HG03280 (cell line): Measurements from ENCODE around the gene SNX17.
A peak's percentile ranks its signal among the peaks of the same experiment; 100 is the strongest.
"Not testable (repeated sequence)": the region's sequence is repeated elsewhere in the genome, so short reads cannot be mapped to it uniquely, and the experiment has no call there.

Source experiments
- ATAC-seq: cut with Tn5 transposase; IDR thresholded peaks from one replicate; pipeline ENCODE4 v1.9.1; 2021; ENCODE audit warnings: mild to moderate bottlenecking, moderate library complexity; ENCODE audit not compliant: unreplicated experiment

SNX17 gene

DNA sequence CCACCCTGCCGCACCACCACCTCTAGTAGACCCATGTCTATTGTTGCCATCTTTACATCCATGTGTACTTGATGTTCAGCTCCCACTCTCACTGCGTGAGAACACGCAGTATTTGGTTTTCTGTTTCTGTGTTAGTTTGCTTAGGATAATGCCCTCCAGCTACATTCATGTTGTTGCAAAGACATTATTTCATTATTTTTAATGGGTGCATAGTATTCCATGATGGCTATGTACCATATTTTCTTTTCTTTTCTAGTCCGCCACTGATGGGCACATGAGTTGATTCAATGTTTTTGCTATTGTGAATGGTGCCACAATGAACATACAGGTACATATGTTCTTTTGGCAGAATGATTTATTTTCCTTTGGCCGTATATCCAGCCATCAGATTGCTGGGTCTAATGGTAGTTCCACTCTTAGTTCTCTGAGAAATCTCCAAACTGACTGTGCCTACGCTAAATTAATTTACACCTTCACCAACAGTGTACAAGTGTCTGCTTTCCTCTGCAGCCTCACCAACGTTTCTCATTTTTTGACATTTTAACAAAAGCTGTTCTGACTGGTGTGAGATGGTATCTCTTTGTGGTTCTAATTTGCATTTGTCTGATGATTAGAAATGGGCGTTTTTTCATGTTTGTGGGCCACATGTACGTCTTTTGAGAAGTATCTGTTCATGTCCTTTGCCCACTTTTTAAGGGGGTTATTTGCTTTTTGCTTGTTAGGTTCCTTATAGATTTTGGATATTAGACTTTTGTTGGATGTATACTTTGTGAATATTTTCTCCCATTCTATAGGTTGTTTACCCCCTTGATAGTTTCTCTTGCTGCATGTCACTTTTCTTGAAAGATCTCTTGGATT, 20.6 kb downstream of the SNX17 start:
- no peak for ATAC-seq

DNA sequence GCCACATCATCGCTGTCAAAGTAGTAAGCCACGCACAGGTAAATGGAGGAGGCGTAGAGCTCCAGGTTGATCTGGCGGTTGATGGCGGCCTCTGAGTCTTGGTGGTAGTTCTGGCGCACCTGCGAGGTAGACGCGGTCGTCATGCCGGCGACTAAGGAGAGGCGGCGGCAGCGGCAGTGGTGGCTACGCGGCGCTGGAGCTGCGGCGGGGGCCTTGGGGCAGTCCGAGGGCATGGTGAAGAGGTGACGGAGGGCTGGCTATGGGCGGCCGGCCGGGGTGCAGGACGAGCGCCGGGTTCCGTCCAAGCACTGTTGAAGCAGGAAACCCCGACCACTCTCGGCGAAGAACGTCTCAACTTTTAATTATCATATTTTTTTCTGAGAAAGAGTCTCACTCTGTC, 22.8 kb downstream of the SNX17 start:
- ATAC-seq = no peak

DNA sequence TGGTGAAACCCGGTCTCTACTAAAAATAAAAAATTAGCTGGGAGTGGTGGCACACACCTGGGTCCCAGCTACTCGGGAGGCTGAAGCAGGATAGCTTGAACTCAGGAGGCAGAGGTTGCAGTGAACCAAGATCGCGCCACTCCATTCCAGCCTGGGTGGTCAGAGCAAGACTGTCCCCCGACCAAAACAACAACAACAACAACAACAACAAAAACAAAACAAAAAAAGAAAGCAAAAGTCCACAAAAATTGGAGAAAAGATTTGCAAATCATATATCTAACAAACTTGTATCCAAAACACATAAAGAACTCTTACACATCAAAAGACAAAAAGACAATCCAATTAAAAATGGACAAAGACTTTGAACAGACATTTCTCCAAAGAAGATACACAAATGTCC, 28.5 kb downstream of the SNX17 start:
- ATAC-seq = no peak

DNA sequence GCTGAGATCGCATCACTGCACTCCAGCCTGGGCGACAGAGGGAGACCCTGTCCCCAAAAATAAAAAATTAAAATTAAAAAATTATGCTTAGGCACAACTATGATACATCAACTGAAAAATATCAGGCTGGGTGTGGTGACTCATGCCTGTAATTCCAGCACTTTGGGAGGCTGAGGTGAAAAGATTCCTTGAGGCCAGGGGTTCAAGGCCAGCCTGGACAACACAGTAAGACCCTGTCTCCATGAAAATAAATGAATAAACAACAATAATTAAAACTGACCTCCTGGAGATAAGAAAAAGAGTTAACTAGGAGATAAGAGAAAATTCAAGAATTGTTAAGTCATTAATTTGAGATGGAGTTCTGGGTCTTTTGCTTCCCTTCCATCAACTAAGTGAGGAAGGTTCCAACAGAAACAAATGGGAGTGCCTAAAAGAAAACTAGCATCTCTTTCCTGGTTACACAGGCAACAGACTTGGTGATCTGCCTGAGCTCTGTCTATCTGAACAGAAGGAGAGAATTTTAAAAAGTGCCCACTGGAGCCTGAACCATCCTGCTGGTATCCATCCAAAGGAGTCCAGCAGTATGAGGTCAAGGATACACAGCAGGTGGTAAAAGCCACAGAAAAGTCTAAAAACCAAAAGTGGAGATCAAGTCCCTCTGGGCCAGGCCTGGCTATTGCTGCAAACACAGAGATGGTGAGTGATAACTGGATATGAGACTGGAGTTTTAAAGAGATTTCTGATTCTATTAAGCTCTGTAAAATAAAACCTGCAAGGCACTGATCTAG, 30.1 kb downstream of the SNX17 start:
- ATAC-seq = no peak

DNA sequence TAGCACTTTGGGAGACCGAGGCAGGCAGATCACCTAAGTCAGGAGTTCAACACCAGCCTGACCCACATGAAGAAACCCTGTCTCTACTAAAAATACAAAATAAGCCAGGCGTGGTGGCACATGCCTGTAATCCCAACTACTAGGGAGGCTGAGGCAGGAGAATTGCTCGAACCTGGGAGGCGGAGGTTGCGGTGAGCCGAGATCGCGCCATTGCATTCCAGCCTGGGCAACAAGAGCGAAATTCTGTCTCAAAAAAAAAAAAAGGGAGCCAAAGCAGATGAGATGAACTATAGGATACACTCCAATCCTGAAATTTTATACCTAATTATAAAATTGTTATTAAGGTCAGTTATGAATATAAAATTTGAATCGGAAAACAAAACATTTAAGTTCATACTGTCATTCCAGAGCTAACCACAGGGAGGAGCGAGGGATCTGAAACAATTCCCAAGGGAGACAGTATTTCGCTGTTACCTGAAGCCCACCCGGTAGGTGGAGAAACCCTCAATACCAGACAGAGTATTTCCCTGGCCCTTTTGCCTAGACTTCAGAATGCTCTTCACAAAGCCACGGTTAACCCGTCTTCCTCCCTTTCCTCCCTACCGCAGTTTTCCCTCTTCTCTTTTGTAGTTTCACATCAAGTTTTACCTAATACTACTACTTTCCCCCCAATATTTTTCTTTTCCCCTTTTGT, 37.5 kb downstream of the SNX17 start:
- no peak for ATAC-seq

DNA sequence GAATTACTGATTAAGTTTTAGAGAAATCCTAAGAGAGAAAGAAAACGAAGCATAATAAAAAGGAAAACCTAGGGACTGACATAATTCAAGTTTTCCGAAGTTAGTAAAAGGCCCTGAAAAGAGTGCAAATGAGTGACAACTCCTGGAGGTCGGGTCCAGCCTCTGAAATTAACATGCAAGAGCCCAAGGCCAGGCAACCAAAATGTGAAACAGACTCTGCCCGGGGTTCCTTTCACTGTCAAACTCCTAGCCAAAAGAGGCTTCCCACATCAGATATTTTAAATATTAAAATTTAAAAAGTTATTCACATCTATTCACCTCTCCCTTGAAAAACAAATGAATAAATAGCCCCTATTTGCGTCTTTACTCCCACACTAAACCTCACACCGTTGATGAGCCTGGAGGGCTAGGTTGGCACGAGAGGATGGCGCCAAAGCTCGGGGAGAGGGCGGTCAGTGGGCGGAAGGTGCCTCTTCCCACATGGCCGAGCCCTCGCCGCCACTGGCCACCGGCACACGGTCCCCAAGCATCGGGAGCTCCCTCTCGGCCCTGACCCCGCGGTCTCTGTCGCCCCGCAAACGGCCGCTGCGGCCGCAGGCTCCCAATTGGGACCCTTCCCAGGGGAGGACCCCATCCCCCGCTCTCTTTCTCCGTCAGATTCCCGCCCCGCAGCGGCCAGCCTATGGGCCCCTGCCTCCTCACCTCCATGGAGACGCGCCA, 38.3 kb downstream of the SNX17 start:
- peak; percentile 16 for ATAC-seq

DNA sequence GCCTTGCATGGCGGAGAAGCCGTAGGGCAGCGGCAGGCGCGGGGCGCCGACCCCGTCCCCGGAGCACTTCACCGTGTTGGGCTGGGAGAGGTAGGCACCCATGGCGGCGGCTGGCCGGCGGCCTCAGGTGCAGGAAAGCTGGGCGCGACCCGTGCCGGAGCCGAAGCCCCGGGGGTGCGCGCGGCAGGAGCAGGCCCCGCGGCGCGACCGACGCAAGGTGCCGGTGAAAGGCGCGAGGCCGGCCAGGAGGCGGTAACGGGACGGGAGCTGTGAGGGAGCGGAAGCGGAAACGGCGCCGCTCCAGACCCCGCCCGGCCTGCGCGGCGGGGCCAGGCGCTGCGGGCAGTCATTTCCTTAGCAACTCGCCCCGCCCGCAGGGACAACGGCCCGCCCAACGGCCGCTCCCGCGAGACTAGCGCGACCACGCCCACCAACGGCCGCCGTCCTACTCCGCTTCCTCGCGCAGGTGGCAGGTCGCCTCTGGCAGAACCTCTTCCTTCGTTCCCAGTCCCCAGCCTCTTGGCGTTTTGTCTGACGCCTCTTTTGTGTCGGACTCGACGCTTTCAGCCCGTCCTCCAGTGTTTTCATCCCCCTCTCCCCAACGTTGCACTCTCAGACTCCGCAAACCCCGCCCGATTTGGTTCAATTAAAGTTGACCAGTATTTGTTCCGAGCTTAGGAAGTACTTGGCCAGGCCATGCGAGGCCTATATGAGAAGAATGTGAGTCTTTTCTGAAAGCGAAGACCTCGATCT, 39.1 kb downstream of the SNX17 start, which contains the start of gene PPM1G:
Gene PPM1G, minus strand, starts transcription at position 271 of the 753 bp plus-strand sequence. Its CDS starts 169 bp downstream, at position 102.
- peak; percentile 95 for ATAC-seq

DNA sequence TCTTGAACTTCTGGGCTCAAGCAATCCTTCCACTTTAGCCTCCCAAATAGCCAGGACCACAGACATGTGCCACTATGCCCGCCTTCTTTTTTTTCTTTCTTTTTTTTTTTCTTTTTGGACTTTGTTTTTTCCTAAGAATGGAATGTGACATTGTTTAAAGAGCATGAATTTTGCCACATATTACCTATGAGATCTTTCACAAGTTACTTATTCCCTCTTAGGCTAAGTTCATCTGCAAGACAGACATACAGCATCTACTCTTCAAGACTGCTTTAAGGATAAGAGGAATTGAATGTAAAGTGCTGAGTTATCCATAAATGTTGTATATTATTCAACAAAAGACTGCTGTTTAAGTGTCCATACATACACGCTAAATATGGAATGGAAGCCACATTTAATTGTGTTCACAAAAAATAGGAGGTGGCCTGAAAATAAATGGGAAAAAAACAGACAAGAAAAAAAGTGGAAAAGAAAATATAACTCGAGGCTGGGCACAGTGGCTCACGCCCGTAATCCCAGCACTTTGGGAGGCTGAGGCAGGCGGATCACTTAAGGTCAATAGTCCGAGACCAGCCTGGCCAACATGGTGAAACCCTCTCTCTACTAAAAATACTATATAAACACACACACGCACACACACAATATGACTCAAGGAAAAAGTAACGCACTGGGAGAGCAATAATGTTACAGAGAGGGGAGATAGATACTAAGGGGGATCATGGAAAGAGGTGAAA, 42.2 kb downstream of the SNX17 start:
- ATAC-seq = no peak

DNA sequence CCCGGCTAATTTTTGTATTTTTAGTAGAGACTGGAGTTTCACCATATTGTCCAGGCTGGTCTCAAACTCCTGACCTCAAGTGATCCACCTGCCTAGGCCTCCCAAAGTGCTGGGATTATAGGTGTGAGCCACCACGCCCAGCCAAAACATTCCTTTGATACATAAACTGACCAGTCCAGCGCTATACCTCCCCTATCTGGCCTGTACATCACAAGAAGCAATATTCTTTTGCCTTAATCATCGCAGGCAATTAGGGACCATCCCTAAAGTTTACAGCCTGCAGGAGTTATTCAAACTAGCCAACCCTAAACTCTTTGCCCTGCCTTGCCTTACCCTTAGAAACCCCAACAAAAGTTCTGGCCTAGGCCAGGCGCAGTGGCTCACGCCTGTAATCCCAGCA, 45.7 kb downstream of the SNX17 start:
- ATAC-seq = no peak

DNA sequence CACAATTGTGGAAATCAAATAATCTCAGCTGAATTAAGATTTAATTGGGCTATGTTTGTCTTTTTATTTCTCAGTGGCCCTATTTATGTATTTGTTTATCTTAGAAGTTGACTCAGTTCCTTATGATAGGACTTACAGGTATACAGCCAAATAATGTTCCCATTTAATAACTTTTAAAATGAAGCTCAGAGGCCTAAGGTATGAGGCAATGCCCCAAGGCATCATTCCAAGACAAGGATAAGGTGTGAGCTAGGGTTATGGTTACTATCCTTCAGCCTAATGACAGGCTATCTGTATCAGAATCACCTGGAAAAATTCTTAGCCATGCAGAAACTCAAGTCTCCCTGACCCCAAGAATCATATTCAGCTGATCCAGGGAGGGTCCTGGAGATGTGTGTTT, 50.6 kb downstream of the SNX17 start:
- no peak for ATAC-seq

DNA sequence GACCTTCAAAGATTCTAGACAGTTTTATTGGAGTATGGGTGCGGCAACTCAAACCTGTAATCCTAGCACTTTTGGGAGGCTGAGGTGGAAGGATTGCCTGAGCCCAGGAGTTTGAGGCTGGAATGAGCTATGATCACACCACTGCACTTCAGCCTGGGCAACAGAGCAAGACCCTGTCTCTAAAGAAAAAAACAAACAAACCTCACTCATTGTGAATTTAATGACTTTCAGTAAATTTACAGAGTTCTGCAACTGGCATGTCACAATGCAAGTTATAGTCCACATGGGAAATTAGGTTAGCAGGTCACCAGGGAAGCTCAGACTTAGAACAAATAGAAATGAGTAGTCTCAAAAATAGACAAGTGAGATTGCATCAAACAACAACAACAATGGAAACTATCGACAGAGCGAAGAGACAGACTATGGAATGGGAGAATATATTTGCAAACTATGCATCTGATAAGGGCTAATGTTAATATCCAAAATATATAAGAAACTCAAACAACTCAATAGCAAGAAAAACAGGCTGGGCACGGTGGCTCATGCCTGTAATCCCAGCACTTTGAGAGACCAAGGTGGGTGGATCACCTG, 51.3 kb downstream of the SNX17 start:
- no peak for ATAC-seq

DNA sequence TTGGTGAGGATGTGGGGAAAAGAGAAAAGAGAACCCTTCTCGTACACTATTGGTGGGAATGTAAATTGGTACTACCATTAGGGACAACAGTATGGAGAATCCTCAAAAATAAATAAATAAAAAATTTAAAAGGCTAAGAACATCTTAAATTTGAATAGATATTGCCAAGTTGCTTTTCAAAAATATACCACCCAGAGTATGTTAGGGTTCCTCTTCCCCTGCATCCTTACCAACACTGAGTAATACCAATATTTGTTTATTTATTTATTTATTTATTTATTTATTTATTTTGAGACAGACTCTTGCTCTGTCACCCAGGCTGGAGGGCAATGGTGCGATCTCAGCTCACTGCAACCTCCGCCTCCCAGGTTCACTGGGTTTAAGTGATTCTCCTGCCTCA, 52.5 kb downstream of the SNX17 start:
- no peak for ATAC-seq

DNA sequence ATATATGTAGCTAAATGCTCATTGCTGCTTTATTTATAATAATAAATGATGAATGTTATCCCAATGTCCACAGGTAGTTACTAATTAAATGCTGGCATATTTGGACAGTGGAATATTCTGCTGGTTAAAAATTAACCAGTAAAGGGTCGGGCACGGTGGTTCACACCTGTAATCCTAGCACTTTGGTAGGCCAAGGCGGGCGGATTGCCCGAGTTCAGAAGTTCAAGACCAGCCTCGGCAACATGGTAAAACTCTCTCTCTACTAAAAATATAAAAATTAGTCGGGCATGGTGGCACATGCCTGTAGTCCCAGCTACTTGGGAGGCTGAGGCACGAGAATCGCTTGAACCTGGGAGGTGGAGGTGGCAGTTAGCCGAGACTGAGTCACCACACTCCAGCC, 54.6 kb downstream of the SNX17 start:
- not testable (repeated sequence) for ATAC-seq
